BE2C (cell line): ENCODE measurements around the gene DSG1. TPM values are rescaled to one million over a fixed set of nuclear protein-coding genes. Genes with fewer than 3 reads are reported as not detected.

ENCODE experiments used
- DNase-seq: peaks from one replicate; pipeline ENCODE4 v3.0.0-alpha.2; 2020
- H3K27me3 ChIP-seq: fragments of 250-450 bp; sonication (Bioruptor Pico); 2 replicates; pipeline ENCODE4 v1.5.1; 2020; ENCODE audit warnings: mild to moderate bottlenecking
- H3K36me3 ChIP-seq: fragments of 250-450 bp; sonication (Bioruptor Pico); 2 replicates; pipeline ENCODE4 v1.5.1; 2020; ENCODE audit warnings: mild to moderate bottlenecking
- H3K4me1 ChIP-seq: fragments of 250-450 bp; sonication (Bioruptor Pico); 2 replicates; pipeline ENCODE4 v1.5.1; 2020
- H3K4me3 ChIP-seq: 2 replicates; pipeline ENCODE4 v1.5.1; 2011; ENCODE audit warnings: low read depth, low read length
- H3K9me3 ChIP-seq: fragments of 250-450 bp; sonication (Bioruptor Pico); 2 replicates; pipeline ENCODE4 v1.5.1; 2020
- polyA plus RNA-seq: library from polyadenylated mRNA; unstranded; fragments of >200 nt; gene quantifications from one replicate; pipeline ENCODE4 v1.2.1, GENCODE V29; 2012; ENCODE audit warnings: low read depth, missing spikeins; ENCODE audit not compliant: insufficient read length, insufficient read depth
- TF ChIP-seq, protein P1 (sequence below): IDR thresholded peaks from 2 replicates; pipeline ENCODE4 v1.5.1; 2012; ENCODE audit warnings: mild to moderate bottlenecking, low read depth, low read length

DSG1 gene
- 0.15 TPM for polyA plus RNA-seq

DNA sequence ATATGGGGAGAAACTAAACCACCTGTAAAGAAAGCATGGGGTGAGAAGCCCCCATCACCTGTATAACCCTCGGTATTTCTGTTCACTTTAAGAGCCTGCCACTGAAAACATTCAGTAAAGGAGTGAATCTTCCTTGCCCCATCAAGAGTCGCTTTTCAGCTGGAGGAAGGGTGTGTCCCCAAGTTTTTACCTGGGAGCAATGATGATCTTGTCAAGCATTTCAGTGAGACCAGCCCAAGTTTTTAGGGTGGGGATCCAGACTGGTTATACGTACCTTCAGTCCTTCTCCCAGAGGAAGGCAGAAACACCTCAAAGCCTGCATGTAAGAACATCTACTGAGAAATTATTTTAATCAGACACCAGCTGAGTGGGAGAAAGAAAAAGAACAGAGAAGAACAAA, at the start of gene DSG1:
TSS of gene DSG1 (plus strand) at position 301 of the 400 bp plus-strand sequence. CDS start 141 bp downstream, outside the sequence.
- Histone ChIP-seq H3K4me1 (no peaks in the 10 kb centered on the region), H3K9me3 (no peaks in the 10 kb centered on the region), H3K4me3 (no peak within 1 kb of the TSS)

DNA sequence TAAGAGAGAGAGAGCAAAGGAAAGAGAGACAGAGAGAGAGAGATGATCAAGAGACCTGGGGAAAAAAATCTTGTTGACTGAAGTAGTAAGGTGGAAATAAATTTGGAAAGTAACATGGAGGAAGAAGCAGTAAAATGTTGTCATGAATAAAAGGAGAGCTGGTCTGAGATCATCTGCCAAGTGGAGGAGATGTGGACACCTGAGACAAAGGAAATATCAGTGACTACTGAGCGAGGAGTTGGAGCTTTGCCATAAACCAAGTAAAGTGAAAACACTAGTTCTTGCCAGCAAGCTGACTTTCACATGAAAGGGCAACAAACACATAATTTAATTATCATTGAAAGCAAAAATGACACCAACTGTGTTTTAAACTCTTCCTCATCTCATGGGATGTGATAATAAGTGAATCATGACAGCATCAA, 49.0 kb upstream of the DSG1 start:
- no peak overlapping the region for H3K4me3 ChIP-seq

More for the DNA sequence above, at the start of gene DSG1:
- Histone ChIP-seq H3K27me3 (no peaks in the 10 kb centered on the region), H3K36me3 (no peaks in the 10 kb centered on the region)
- DNase-seq = no peak
- TF ChIP-seq, protein P1, sequence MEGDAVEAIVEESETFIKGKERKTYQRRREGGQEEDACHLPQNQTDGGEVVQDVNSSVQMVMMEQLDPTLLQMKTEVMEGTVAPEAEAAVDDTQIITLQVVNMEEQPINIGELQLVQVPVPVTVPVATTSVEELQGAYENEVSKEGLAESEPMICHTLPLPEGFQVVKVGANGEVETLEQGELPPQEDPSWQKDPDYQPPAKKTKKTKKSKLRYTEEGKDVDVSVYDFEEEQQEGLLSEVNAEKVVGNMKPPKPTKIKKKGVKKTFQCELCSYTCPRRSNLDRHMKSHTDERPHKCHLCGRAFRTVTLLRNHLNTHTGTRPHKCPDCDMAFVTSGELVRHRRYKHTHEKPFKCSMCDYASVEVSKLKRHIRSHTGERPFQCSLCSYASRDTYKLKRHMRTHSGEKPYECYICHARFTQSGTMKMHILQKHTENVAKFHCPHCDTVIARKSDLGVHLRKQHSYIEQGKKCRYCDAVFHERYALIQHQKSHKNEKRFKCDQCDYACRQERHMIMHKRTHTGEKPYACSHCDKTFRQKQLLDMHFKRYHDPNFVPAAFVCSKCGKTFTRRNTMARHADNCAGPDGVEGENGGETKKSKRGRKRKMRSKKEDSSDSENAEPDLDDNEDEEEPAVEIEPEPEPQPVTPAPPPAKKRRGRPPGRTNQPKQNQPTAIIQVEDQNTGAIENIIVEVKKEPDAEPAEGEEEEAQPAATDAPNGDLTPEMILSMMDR = no peak

DNA sequence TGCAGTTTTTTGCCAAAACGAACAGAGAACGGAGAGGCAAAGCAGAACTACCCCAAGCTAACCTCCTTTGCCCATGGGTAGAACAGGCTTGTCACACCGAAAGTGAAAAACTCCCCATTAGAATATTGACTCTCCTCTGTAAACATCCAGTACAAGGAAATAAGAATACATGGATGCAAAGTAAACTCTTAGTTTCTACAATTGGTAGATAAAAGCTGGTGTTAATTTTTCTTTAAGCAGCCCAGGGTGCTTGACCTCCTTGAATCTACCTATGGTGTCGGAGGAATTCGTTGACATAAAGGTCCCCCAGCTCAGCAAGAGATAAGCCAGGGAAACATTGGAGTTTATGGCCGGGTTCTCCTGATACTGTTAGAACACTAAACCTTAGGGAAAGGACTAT, 48.4 kb upstream of the DSG1 start:
- TF ChIP-seq, protein P1 = no peak
- no peak for DNase-seq
- no peaks in the 10 kb centered on the region for H3K9me3 ChIP-seq
- H3K36me3 ChIP-seq = no peaks in the 10 kb centered on the region
- no peaks in the 10 kb centered on the region for H3K27me3 ChIP-seq
- no peaks in the 10 kb centered on the region for H3K4me1 ChIP-seq
- H3K4me3 ChIP-seq = no peak overlapping the region

More for the DNA sequence above, 49.0 kb upstream of the DSG1 start:
- no peaks in the 10 kb centered on the region for H3K36me3 ChIP-seq
- no peak for DNase-seq
- no peaks in the 10 kb centered on the region for H3K4me1 ChIP-seq
- TF ChIP-seq, protein P1 = no peak
- no peaks in the 10 kb centered on the region for H3K27me3 ChIP-seq
- H3K9me3 ChIP-seq = no peaks in the 10 kb centered on the region

DNA sequence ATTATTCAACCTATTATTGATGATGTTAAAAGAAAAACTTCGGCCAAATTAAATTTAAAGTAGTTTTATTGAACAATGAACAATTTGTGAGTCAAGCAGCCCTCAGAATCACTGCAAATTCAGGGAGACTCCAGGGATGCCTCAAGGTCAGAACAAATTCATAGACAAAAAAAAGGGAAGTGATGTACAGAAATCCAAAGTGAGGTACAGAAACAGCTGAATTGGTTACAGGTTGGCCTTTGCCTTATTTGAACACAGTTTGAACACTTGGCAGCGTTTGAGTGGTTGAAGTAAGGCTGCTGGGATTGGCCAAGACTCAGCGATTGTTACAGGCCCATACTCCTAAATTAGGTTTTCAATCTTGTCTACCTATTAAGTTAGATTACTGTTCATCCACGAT, 47.4 kb upstream of the DSG1 start:
- TF ChIP-seq, protein P1 = no peak
- Histone ChIP-seq H3K4me1 (no peaks in the 10 kb centered on the region), H3K9me3 (no peaks in the 10 kb centered on the region), H3K27me3 (no peaks in the 10 kb centered on the region), H3K36me3 (no peaks in the 10 kb centered on the region), H3K4me3 (no peak overlapping the region)
- no peak for DNase-seq

DNA sequence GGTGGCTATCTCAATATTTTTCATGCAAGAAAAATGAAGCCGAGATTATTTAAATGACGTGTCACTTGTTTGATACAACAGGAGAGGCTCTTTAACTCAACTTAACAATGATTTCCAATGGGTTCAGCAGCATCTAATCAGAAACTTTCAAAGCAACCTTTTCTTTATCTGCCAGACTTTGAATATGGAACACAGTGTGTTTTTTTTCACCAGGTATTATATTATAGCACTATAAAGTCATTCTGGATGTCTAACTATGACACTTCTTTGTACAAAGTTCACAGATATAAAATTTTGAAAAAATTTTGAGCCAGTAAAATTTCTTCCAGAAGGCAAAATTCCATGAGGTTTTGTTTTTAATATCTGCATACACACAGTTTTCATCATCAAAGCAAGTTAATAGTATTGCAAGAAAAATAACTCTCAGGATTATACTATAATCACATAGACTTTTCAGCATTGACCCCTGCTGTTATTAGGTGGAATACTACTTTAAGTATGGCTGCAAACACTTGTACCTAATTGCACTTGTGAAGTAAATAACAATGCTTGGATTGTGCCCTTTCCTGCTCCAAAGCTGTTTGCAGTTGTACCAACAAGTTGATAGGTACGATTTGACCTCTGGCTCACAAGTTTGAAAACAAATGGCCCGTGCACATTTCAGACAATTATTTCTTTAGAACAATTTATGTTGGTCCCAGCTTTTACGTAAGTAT, 44.0 kb upstream of the DSG1 start:
- Histone ChIP-seq H3K36me3 (no peaks in the 10 kb centered on the region), H3K27me3 (no peaks in the 10 kb centered on the region), H3K4me1 (no peaks in the 10 kb centered on the region), H3K9me3 (no peaks in the 10 kb centered on the region), H3K4me3 (no peak overlapping the region)
- DNase-seq = no peak
- TF ChIP-seq, protein P1 = no peak

DNA sequence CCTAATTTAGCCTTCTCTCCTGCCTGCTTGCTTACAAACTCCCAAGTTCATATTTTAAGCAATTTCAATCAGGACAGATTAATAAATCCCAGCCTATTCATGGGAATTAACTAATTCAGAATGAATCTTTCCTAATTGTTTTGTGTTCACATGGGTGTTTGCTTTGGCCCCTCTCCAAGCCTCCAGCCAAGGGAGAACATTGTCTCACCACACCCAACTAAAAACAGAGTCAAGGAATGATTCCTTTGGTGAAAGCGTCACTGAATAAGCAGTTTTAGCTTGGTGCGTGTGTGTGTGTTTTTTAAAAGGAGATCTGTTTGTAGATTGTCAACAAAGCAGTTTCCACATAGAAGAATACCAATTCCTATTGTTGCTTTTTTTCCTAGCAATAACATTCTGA, 43.0 kb upstream of the DSG1 start:
- Histone ChIP-seq H3K4me1 (no peaks in the 10 kb centered on the region), H3K9me3 (no peaks in the 10 kb centered on the region), H3K4me3 (no peak overlapping the region), H3K36me3 (no peaks in the 10 kb centered on the region), H3K27me3 (no peaks in the 10 kb centered on the region)
- DNase-seq = no peak
- TF ChIP-seq, protein P1 = no peak
